Measurements from ENCODE around the gene LYPLA2.

LYPLA2 gene

GRCh38 chr1:23790696-23791515 is at the start of gene LYPLA2:
Gene LYPLA2, plus strand, starts transcription at chr1:23791145. Its CDS starts 1,538 bp downstream, at chr1:23792683.
- no peaks in the 10 kb centered on the region for H3K27me3 ChIP-seq (ENCODE audit: control insufficient read depth, insufficient read depth, low read length)
- peak within 1 kb of the TSS; percentile 77 for H3K9ac ChIP-seq (ENCODE audit: low read length)
- H3K9me3 ChIP-seq (ENCODE audit: control insufficient read depth, insufficient read depth, low read depth, low read length), result no peaks in the 10 kb centered on the region
- H3K4me1 ChIP-seq (ENCODE audit: control insufficient read depth, insufficient read depth, low read length), result peaks cover 15% of the 10 kb centered on the region
- peak within 1 kb of the TSS; percentile 83 for H3K4me3 ChIP-seq (ENCODE audit: low read depth, low read length)
- H3K27ac ChIP-seq (ENCODE audit: low read depth, low read length), result 0 out of 2 replicates have a peak within 1 kb of the TSS, but pooled peaks have one; percentile 6
- peaks cover 48% of the 10 kb centered on the region for H3K36me3 ChIP-seq (ENCODE audit: control insufficient read depth, insufficient read depth, low read length)

GRCh38 chr1:23741609-23742008 is 49.3 kb upstream of the LYPLA2 start:
- H3K4me1 ChIP-seq (ENCODE audit: control insufficient read depth, insufficient read depth, low read length), result peaks cover 13% of the 10 kb centered on the region
- H3K9me3 ChIP-seq (ENCODE audit: control insufficient read depth, insufficient read depth, low read depth, low read length), result no peaks in the 10 kb centered on the region
- no peak overlapping the region for H3K27ac ChIP-seq (ENCODE audit: low read depth, low read length)
- no peak overlapping the region for H3K4me3 ChIP-seq (ENCODE audit: low read depth, low read length)
- H3K9ac ChIP-seq (ENCODE audit: low read length), result no peak overlapping the region
- no peaks in the 10 kb centered on the region for H3K27me3 ChIP-seq (ENCODE audit: control insufficient read depth, insufficient read depth, low read length)
- peaks cover 5% of the 10 kb centered on the region; the same call in 1 of the 2 replicates for H3K36me3 ChIP-seq (ENCODE audit: control insufficient read depth, insufficient read depth, low read length)

- peaks cover 16% of the 10 kb centered on the region for H3K36me3 ChIP-seq (ENCODE audit: control insufficient read depth, insufficient read depth, low read length)
- peak overlapping the region; percentile 99 for H3K4me3 ChIP-seq (ENCODE audit: low read depth, low read length)
- peak overlapping the region; percentile 85 for H3K27ac ChIP-seq (ENCODE audit: low read depth, low read length)
- H3K9ac ChIP-seq (ENCODE audit: low read length), result peak overlapping the region; percentile 95
- no peaks in the 10 kb centered on the region for H3K9me3 ChIP-seq (ENCODE audit: control insufficient read depth, insufficient read depth, low read depth, low read length)
- H3K4me1 ChIP-seq (ENCODE audit: control insufficient read depth, insufficient read depth, low read length), result peaks cover 13% of the 10 kb centered on the region
- no peaks in the 10 kb centered on the region for H3K27me3 ChIP-seq (ENCODE audit: control insufficient read depth, insufficient read depth, low read length)
Observed at GRCh38 chr1:23742670-23743286, 48.2 kb upstream of the LYPLA2 start.

- Histone ChIP-seq H3K27ac (ENCODE audit: low read depth, low read length) (peak within 1 kb of the TSS; percentile 89), H3K27me3 (ENCODE audit: control insufficient read depth, insufficient read depth, low read length) (no peaks in the 10 kb centered on the region)
Observed at GRCh38 chr1:23743287-23744152, 47.4 kb upstream of the LYPLA2 start, which contains the start of gene ELOA. Gene ELOA, plus strand, starts transcription at chr1:23743471. Its CDS starts 33 bp downstream, at chr1:23743504.

GRCh38 chr1:23745515-23745914 is 45.4 kb upstream of the LYPLA2 start:
- no peak overlapping the region for H3K4me3 ChIP-seq (ENCODE audit: low read depth, low read length)
- H3K9ac ChIP-seq (ENCODE audit: low read length), result no peak overlapping the region
- no peak overlapping the region for H3K27ac ChIP-seq (ENCODE audit: low read depth, low read length)

More at GRCh38 chr1:23743287-23744152, 47.4 kb upstream of the LYPLA2 start, which contains the start of gene ELOA:
- Histone ChIP-seq H3K4me1 (ENCODE audit: control insufficient read depth, insufficient read depth, low read length) (peaks cover 13% of the 10 kb centered on the region), H3K36me3 (ENCODE audit: control insufficient read depth, insufficient read depth, low read length) (peaks cover 22% of the 10 kb centered on the region), H3K9me3 (ENCODE audit: control insufficient read depth, insufficient read depth, low read depth, low read length) (no peaks in the 10 kb centered on the region), H3K9ac (ENCODE audit: low read length) (peak within 1 kb of the TSS; percentile 95), H3K4me3 (ENCODE audit: low read depth, low read length) (peak within 1 kb of the TSS; percentile 99)

GRCh38 chr1:23748016-23748415 is 42.9 kb upstream of the LYPLA2 start:
- Histone ChIP-seq H3K27me3 (ENCODE audit: control insufficient read depth, insufficient read depth, low read length) (no peaks in the 10 kb centered on the region), H3K36me3 (ENCODE audit: control insufficient read depth, insufficient read depth, low read length) (peaks cover 63% of the 10 kb centered on the region), H3K9me3 (ENCODE audit: control insufficient read depth, insufficient read depth, low read depth, low read length) (no peaks in the 10 kb centered on the region), H3K27ac (ENCODE audit: low read depth, low read length) (no peak overlapping the region), H3K9ac (ENCODE audit: low read length) (no peak overlapping the region), H3K4me3 (ENCODE audit: low read depth, low read length) (no peak overlapping the region), H3K4me1 (ENCODE audit: control insufficient read depth, insufficient read depth, low read length) (peaks cover 5% of the 10 kb centered on the region)

More at GRCh38 chr1:23745515-23745914, 45.4 kb upstream of the LYPLA2 start:
- peaks cover 13% of the 10 kb centered on the region for H3K4me1 ChIP-seq (ENCODE audit: control insufficient read depth, insufficient read depth, low read length)
- H3K36me3 ChIP-seq (ENCODE audit: control insufficient read depth, insufficient read depth, low read length), result peaks cover 38% of the 10 kb centered on the region
- no peaks in the 10 kb centered on the region for H3K9me3 ChIP-seq (ENCODE audit: control insufficient read depth, insufficient read depth, low read depth, low read length)
- no peaks in the 10 kb centered on the region for H3K27me3 ChIP-seq (ENCODE audit: control insufficient read depth, insufficient read depth, low read length)

- Histone ChIP-seq H3K27me3 (ENCODE audit: control insufficient read depth, insufficient read depth, low read length) (no peaks in the 10 kb centered on the region), H3K9ac (ENCODE audit: low read length) (no peak overlapping the region), H3K27ac (ENCODE audit: low read depth, low read length) (no peak overlapping the region), H3K4me1 (ENCODE audit: control insufficient read depth, insufficient read depth, low read length) (no peaks in the 10 kb centered on the region), H3K36me3 (ENCODE audit: control insufficient read depth, insufficient read depth, low read length) (peaks cover 92% of the 10 kb centered on the region), H3K9me3 (ENCODE audit: control insufficient read depth, insufficient read depth, low read depth, low read length) (no peaks in the 10 kb centered on the region), H3K4me3 (ENCODE audit: low read depth, low read length) (no peak overlapping the region)
Observed at GRCh38 chr1:23751050-23751814, 39.7 kb upstream of the LYPLA2 start.

- Histone ChIP-seq H3K9me3 (ENCODE audit: control insufficient read depth, insufficient read depth, low read depth, low read length) (no peaks in the 10 kb centered on the region), H3K36me3 (ENCODE audit: control insufficient read depth, insufficient read depth, low read length) (peaks cover 94% of the 10 kb centered on the region), H3K27me3 (ENCODE audit: control insufficient read depth, insufficient read depth, low read length) (no peaks in the 10 kb centered on the region), H3K4me3 (ENCODE audit: low read depth, low read length) (no peak overlapping the region), H3K27ac (ENCODE audit: low read depth, low read length) (no peak overlapping the region), H3K4me1 (ENCODE audit: control insufficient read depth, insufficient read depth, low read length) (no peaks in the 10 kb centered on the region), H3K9ac (ENCODE audit: low read length) (no peak overlapping the region)
Observed at GRCh38 chr1:23751815-23752200, 39.1 kb upstream of the LYPLA2 start.

GRCh38 chr1:23752909-23753308 is 38.0 kb upstream of the LYPLA2 start:
- Histone ChIP-seq H3K4me3 (ENCODE audit: low read depth, low read length) (no peak overlapping the region), H3K4me1 (ENCODE audit: control insufficient read depth, insufficient read depth, low read length) (no peaks in the 10 kb centered on the region), H3K27ac (ENCODE audit: low read depth, low read length) (no peak overlapping the region), H3K9me3 (ENCODE audit: control insufficient read depth, insufficient read depth, low read depth, low read length) (no peaks in the 10 kb centered on the region), H3K27me3 (ENCODE audit: control insufficient read depth, insufficient read depth, low read length) (no peaks in the 10 kb centered on the region), H3K9ac (ENCODE audit: low read length) (no peak overlapping the region), H3K36me3 (ENCODE audit: control insufficient read depth, insufficient read depth, low read length) (peaks cover 95% of the 10 kb centered on the region)

GRCh38 chr1:23756676-23757075 is 34.3 kb upstream of the LYPLA2 start:
- Histone ChIP-seq H3K9ac (ENCODE audit: low read length) (no peak overlapping the region), H3K9me3 (ENCODE audit: control insufficient read depth, insufficient read depth, low read depth, low read length) (no peaks in the 10 kb centered on the region), H3K27ac (ENCODE audit: low read depth, low read length) (no peak overlapping the region), H3K4me3 (ENCODE audit: low read depth, low read length) (no peak overlapping the region), H3K27me3 (ENCODE audit: control insufficient read depth, insufficient read depth, low read length) (no peaks in the 10 kb centered on the region), H3K36me3 (ENCODE audit: control insufficient read depth, insufficient read depth, low read length) (peaks cover 98% of the 10 kb centered on the region), H3K4me1 (ENCODE audit: control insufficient read depth, insufficient read depth, low read length) (no peaks in the 10 kb centered on the region)

Data from HUES6 (cell line).